Breast epithelium (tissue), 3 donors: Measurements from ENCODE around the gene TBC1D10A.
A peak's percentile ranks its signal among the peaks of the same experiment; 100 is the strongest.

Source experiments
- POLR2A ChIP-seq: fragments of 450-650 bp; IDR thresholded peaks from one replicate; pipeline ENCODE4 v1.6.1; 2016; ENCODE audit warnings: antibody characterized with exemption, mild to moderate bottlenecking, moderate library complexity
- POLR2AphosphoS5 ChIP-seq, 3 donors: sonication (generic); formaldehyde crosslinking; IDR thresholded peaks; one replicate each; pipeline ENCODE4 v1.6.1; 2017; ENCODE audit warnings: antibody characterized with exemption in 3 of 3
- TF ChIP-seq, protein P1 (sequence below), 3 donors: fragments of 450-650 bp; IDR thresholded peaks; one replicate each; pipeline ENCODE4 v1.5.1; 2016 to 2017; ENCODE audit warnings: antibody characterized with exemption in 3 of 3, mild to moderate bottlenecking in 3 of 3, moderate library complexity in 3 of 3

DNA sequence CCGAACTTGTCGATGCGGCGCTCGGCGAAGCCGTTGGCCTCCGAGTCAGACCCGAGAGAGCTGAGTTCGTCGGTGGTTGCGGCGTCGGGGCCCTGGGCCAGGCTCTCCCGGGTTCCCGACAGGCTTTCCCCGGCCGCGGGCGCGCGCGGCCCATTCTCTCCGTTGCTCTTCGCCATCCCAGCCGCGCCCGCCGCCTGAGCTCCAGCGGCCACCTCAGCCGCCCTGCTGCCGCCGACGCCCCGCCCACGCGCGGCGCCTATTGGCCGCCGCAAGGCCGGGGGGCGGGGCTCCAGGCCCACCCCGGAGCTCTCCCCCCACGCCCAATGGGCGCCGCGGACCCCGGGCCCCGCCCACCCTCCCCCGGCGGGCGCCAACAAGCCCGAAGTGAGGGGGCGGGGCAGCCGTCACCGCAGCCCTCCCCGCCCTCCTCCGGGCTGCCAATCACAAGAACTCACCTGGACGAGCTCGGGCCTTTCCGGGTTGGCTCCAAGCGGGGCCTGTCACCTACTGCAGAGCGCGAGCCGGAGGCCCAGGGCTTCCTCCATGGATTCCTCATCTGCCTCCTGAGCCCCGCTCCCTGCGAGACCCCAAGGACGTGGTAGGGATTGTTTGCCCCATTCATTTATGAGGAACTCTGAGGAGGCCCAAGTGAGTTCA is at the start of gene TBC1D10A:
- TF ChIP-seq, protein P1, sequence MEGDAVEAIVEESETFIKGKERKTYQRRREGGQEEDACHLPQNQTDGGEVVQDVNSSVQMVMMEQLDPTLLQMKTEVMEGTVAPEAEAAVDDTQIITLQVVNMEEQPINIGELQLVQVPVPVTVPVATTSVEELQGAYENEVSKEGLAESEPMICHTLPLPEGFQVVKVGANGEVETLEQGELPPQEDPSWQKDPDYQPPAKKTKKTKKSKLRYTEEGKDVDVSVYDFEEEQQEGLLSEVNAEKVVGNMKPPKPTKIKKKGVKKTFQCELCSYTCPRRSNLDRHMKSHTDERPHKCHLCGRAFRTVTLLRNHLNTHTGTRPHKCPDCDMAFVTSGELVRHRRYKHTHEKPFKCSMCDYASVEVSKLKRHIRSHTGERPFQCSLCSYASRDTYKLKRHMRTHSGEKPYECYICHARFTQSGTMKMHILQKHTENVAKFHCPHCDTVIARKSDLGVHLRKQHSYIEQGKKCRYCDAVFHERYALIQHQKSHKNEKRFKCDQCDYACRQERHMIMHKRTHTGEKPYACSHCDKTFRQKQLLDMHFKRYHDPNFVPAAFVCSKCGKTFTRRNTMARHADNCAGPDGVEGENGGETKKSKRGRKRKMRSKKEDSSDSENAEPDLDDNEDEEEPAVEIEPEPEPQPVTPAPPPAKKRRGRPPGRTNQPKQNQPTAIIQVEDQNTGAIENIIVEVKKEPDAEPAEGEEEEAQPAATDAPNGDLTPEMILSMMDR (IDR thresholded peaks at IDR 0.05): peak in 1 of 3 donors; percentile 15
- TF ChIP-seq POLR2A (peak; percentile 46), POLR2AphosphoS5 (IDR thresholded peaks at IDR 0.05) (peak; percentile 11 to 75 (median 38))
